ENCODE data around the gene CPEB4.

CPEB4 gene

DNA sequence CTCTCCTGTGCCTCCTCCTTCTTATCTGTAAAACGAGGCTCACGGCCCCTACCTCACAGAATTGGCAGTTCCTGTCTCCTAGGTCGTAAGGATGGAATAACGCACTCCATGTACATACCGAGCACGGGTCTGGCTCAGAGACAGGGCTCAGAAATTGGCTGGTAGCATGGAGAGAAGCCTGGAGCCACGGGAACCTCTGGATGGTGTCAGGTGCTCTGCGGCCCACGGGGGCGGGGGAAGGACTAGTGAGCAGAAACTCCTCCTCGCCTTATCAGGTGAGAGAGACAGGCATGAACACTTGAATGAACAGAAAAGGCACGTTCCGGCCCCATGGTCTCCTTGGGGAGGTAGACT lies 85.4 kb downstream of the CPEB4 start:
- peak overlapping the region in 1 of 2 experiments; percentile 69 for H3K14ac ChIP-seq (ENCODE audit: low read length in 2 of 2)
- H2BK5ac ChIP-seq (ENCODE audit: low read depth, low read length, poor library complexity, severe bottlenecking), result no peak overlapping the region
- peak overlapping the region; percentile 15 for H2BK15ac ChIP-seq (ENCODE audit: low read depth, poor library complexity, severe bottlenecking)
- H2AFZ ChIP-seq (ENCODE audit: low read depth, low read length), result peak overlapping the region; percentile 92
- no peak overlapping the region for H2BK120ac ChIP-seq (ENCODE audit: low read depth, low read length)
- peak overlapping the region; percentile 16 for H4K8ac ChIP-seq (ENCODE audit: low read length)
- no peaks in the 10 kb centered on the region for H3K36me3 ChIP-seq (ENCODE audit: control insufficient read depth in 1 of 2, insufficient read depth in 2 of 2, low read depth in 1 of 2, low read length in 2 of 2)
- WGBS, result 42% methylated on average over 13 of the region's 13 CpGs
- H2AK5ac ChIP-seq (ENCODE audit: low read length, severe bottlenecking), result no peak overlapping the region
- peak overlapping the region in 1 of 2 experiments; percentile 87 for H2BK12ac ChIP-seq (ENCODE audit: low read length in 2 of 2)
- H3K4me3 ChIP-seq (ENCODE audit: insufficient read depth in 1 of 2, low read depth in 1 of 2, low read length in 2 of 2), result peak overlapping the region; percentile 22 to 77
- H3K4ac ChIP-seq (ENCODE audit: low read depth in 1 of 2, low read length in 2 of 2), result peak overlapping the region in 1 of 2 experiments; percentile 37
- H3K79me1 ChIP-seq (replicated peaks; ENCODE audit: low read length, poor library complexity, severe bottlenecking), result no peaks in the 10 kb centered on the region
- H3K9me3 ChIP-seq (ENCODE audit: control insufficient read depth, low read length), result no peaks in the 10 kb centered on the region
- H3K23ac ChIP-seq (ENCODE audit: low read length in 2 of 2), result no peak overlapping the region
- peaks cover 16% of the 10 kb centered on the region for H3K4me1 ChIP-seq (ENCODE audit: control insufficient read depth, insufficient read depth, low read depth, low read length)
- peaks cover 0 to 8% of the 10 kb centered on the region in 2 experiments for H3K27me3 ChIP-seq (ENCODE audit: control insufficient read depth in 1 of 2, insufficient read depth in 1 of 2, low read length in 2 of 2)
- peak overlapping the region; percentile 19 for H4K91ac ChIP-seq (ENCODE audit: low read length)
- H3K9ac ChIP-seq (ENCODE audit: low read length), result peak overlapping the region; percentile 79
- peak overlapping the region in 1 of 2 experiments; percentile 64 for H3K18ac ChIP-seq (ENCODE audit: low read depth in 1 of 2, low read length in 2 of 2)
- no peak overlapping the region for H3K27ac ChIP-seq (ENCODE audit: low read length, poor library complexity, severe bottlenecking)
- H3K4me2 ChIP-seq (ENCODE audit: low read length, poor library complexity, severe bottlenecking), result peak overlapping the region; percentile 72
- no peak for DNase-seq

- Histone ChIP-seq H2BK120ac (ENCODE audit: low read depth, low read length) (no peak overlapping the region), H3K4me3 (ENCODE audit: insufficient read depth in 1 of 2, low read depth in 1 of 2, low read length in 2 of 2) (no peak overlapping the region), H2AK5ac (ENCODE audit: low read length, severe bottlenecking) (no peak overlapping the region), H2BK5ac (ENCODE audit: low read depth, low read length, poor library complexity, severe bottlenecking) (no peak overlapping the region), H2AFZ (ENCODE audit: low read depth, low read length) (no peak overlapping the region), H3K27me3 (ENCODE audit: control insufficient read depth in 1 of 2, insufficient read depth in 1 of 2, low read length in 2 of 2) (peaks cover 0 to 11% of the 10 kb centered on the region in 2 experiments), H3K4me1 (ENCODE audit: control insufficient read depth, insufficient read depth, low read depth, low read length) (peaks cover 13% of the 10 kb centered on the region), H3K4ac (ENCODE audit: low read depth in 1 of 2, low read length in 2 of 2) (no peak overlapping the region), H3K23ac (ENCODE audit: low read length in 2 of 2) (no peak overlapping the region), H3K18ac (ENCODE audit: low read depth in 1 of 2, low read length in 2 of 2) (no peak overlapping the region), H4K8ac (ENCODE audit: low read length) (no peak overlapping the region), H3K27ac (ENCODE audit: low read length, poor library complexity, severe bottlenecking) (no peak overlapping the region), H2BK12ac (ENCODE audit: low read length in 2 of 2) (no peak overlapping the region), H2BK15ac (ENCODE audit: low read depth, poor library complexity, severe bottlenecking) (no peak overlapping the region), H3K79me1 (replicated peaks; ENCODE audit: low read length, poor library complexity, severe bottlenecking) (no peaks in the 10 kb centered on the region), H3K9ac (ENCODE audit: low read length) (no peak overlapping the region), H4K91ac (ENCODE audit: low read length) (no peak overlapping the region), H3K14ac (ENCODE audit: low read length in 2 of 2) (no peak overlapping the region), H3K9me3 (ENCODE audit: control insufficient read depth, low read length) (no peaks in the 10 kb centered on the region), H3K36me3 (ENCODE audit: control insufficient read depth in 1 of 2, insufficient read depth in 2 of 2, low read depth in 1 of 2, low read length in 2 of 2) (no peaks in the 10 kb centered on the region), H3K4me2 (ENCODE audit: low read length, poor library complexity, severe bottlenecking) (no peak overlapping the region)
- no peak for DNase-seq
- WGBS, result 80% methylated on average over 5 of the region's 5 CpGs
Measured at GRCh38 chr5:173974688-173975239, 86.6 kb downstream of the CPEB4 start.

- peaks cover 21 to 32% of the 10 kb centered on the region in 2 experiments for H3K27me3 ChIP-seq (ENCODE audit: control insufficient read depth in 1 of 2, insufficient read depth in 1 of 2, low read length in 2 of 2)
- H3K4me2 ChIP-seq (ENCODE audit: low read length, poor library complexity, severe bottlenecking), result no peak overlapping the region
- H3K4me3 ChIP-seq (ENCODE audit: insufficient read depth in 1 of 2, low read depth in 1 of 2, low read length in 2 of 2), result peak overlapping the region in 1 of 2 experiments; percentile 30
- H3K4ac ChIP-seq (ENCODE audit: low read depth in 1 of 2, low read length in 2 of 2), result no peak overlapping the region
- no peak overlapping the region for H2AK5ac ChIP-seq (ENCODE audit: low read length, severe bottlenecking)
- 68% methylated on average over 5 of the region's 5 CpGs for WGBS
- H3K9ac ChIP-seq (ENCODE audit: low read length), result no peak overlapping the region
- no peak overlapping the region for H3K23ac ChIP-seq (ENCODE audit: low read length in 2 of 2)
- no peak overlapping the region for H2BK15ac ChIP-seq (ENCODE audit: low read depth, poor library complexity, severe bottlenecking)
- no peak overlapping the region for H2AFZ ChIP-seq (ENCODE audit: low read depth, low read length)
- H3K27ac ChIP-seq (ENCODE audit: low read length, poor library complexity, severe bottlenecking), result no peak overlapping the region
- no peaks in the 10 kb centered on the region for H3K4me1 ChIP-seq (ENCODE audit: control insufficient read depth, insufficient read depth, low read depth, low read length)
- no peak overlapping the region for H4K91ac ChIP-seq (ENCODE audit: low read length)
- no peaks in the 10 kb centered on the region for H3K79me1 ChIP-seq (replicated peaks; ENCODE audit: low read length, poor library complexity, severe bottlenecking)
- H3K18ac ChIP-seq (ENCODE audit: low read depth in 1 of 2, low read length in 2 of 2), result no peak overlapping the region
- no peaks in the 10 kb centered on the region for H3K36me3 ChIP-seq (ENCODE audit: control insufficient read depth in 1 of 2, insufficient read depth in 2 of 2, low read depth in 1 of 2, low read length in 2 of 2)
- no peak overlapping the region for H2BK12ac ChIP-seq (ENCODE audit: low read length in 2 of 2)
- H2BK120ac ChIP-seq (ENCODE audit: low read depth, low read length), result no peak overlapping the region
- H3K14ac ChIP-seq (ENCODE audit: low read length in 2 of 2), result no peak overlapping the region
- peaks cover 4% of the 10 kb centered on the region for H3K9me3 ChIP-seq (ENCODE audit: control insufficient read depth, low read length)
- no peak overlapping the region for H2BK5ac ChIP-seq (ENCODE audit: low read depth, low read length, poor library complexity, severe bottlenecking)
- H4K8ac ChIP-seq (ENCODE audit: low read length), result no peak overlapping the region
- DNase-seq, result peak; percentile 14
Measured at GRCh38 chr5:173981185-173981761, 93.1 kb downstream of the CPEB4 start.

- Histone ChIP-seq H3K4me3 (ENCODE audit: insufficient read depth in 1 of 2, low read depth in 1 of 2, low read length in 2 of 2) (no peak overlapping the region), H3K9me3 (ENCODE audit: control insufficient read depth, low read length) (peaks cover 4% of the 10 kb centered on the region), H2AFZ (ENCODE audit: low read depth, low read length) (no peak overlapping the region), H3K27me3 (ENCODE audit: control insufficient read depth in 1 of 2, insufficient read depth in 1 of 2, low read length in 2 of 2) (peaks cover 21 to 32% of the 10 kb centered on the region in 2 experiments), H2AK5ac (ENCODE audit: low read length, severe bottlenecking) (no peak overlapping the region), H2BK12ac (ENCODE audit: low read length in 2 of 2) (no peak overlapping the region), H3K9ac (ENCODE audit: low read length) (no peak overlapping the region), H3K36me3 (ENCODE audit: control insufficient read depth in 1 of 2, insufficient read depth in 2 of 2, low read depth in 1 of 2, low read length in 2 of 2) (no peaks in the 10 kb centered on the region), H3K4ac (ENCODE audit: low read depth in 1 of 2, low read length in 2 of 2) (no peak overlapping the region), H3K4me1 (ENCODE audit: control insufficient read depth, insufficient read depth, low read depth, low read length) (no peaks in the 10 kb centered on the region), H3K4me2 (ENCODE audit: low read length, poor library complexity, severe bottlenecking) (no peak overlapping the region), H3K79me1 (replicated peaks; ENCODE audit: low read length, poor library complexity, severe bottlenecking) (no peaks in the 10 kb centered on the region), H3K23ac (ENCODE audit: low read length in 2 of 2) (no peak overlapping the region), H4K8ac (ENCODE audit: low read length) (no peak overlapping the region), H3K14ac (ENCODE audit: low read length in 2 of 2) (no peak overlapping the region), H2BK15ac (ENCODE audit: low read depth, poor library complexity, severe bottlenecking) (no peak overlapping the region), H3K18ac (ENCODE audit: low read depth in 1 of 2, low read length in 2 of 2) (no peak overlapping the region), H4K91ac (ENCODE audit: low read length) (no peak overlapping the region), H2BK5ac (ENCODE audit: low read depth, low read length, poor library complexity, severe bottlenecking) (no peak overlapping the region), H2BK120ac (ENCODE audit: low read depth, low read length) (no peak overlapping the region), H3K27ac (ENCODE audit: low read length, poor library complexity, severe bottlenecking) (no peak overlapping the region)
- DNase-seq, result peak; percentile 45
- WGBS, result 61% methylated on average over 2 of the region's 4 CpGs
Measured at GRCh38 chr5:173984218-173984617, 96.1 kb downstream of the CPEB4 start.
